Dedifferentiated amniotic fluid mesenchymal stem cell (primary cell): Measurements from ENCODE around the gene KLLN.
"Not testable (repeated sequence)": the region's sequence is repeated elsewhere in the genome, so short reads cannot be mapped to it uniquely, and the experiment has no call there.

Source experiments
- DNase-seq: peaks from one replicate; pipeline ENCODE4 v3.0.0-alpha.2; 2016; ENCODE audit errors: extremely low spot score

Gene KLLN

GRCh38 chr10:87866412-87866974 lies 3.2 kb upstream of the KLLN start:
- DNase-seq = no peak

GRCh38 chr10:87865241-87865881 lies 2.0 kb upstream of the KLLN start:
- no peak for DNase-seq

DNA sequence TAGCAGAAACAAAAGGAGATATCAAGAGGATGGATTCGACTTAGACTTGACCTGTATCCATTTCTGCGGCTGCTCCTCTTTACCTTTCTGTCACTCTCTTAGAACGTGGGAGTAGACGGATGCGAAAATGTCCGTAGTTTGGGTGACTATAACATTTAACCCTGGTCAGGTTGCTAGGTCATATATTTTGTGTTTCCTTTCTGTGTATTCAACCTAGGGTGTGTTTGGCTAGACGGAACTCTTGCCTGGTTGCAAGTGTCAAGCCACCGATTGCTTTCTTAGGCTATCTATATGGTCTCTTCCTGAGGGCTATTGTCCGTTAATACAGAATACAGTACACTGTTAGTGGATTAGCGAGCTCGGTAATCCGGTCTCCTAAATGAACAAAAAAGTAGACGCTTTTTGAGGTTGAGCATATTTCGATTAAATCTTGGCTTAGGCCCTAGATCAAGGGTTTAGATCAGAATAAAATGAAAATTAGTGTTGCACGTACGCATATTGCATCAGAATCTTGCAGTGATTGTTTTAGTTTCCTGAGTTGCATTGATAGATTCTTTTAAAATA lies 1.2 kb upstream of the KLLN start:
- no peak for DNase-seq

- not testable (repeated sequence) for DNase-seq
Observed at GRCh38 chr10:87863951-87864495, 690 bp upstream of the KLLN start.

DNA sequence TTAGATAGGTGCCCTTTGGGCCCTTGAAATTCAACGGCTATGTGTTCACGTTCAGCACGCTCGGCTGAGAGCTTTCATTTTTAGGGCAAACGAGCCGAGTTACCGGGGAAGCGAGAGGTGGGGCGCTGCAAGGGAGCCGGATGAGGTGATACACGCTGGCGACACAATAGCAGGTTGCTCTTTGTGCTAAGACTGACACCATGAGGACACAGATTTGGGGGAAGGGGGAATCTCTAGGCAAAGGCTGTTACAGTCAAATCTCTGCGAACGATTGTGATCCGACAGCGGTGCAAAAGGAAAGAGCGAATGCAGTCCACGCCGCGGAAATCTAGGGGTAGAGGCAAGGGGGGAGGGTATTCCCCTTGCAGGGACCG lies 667 bp downstream of the KLLN start:
- peak; percentile 34 for DNase-seq

GRCh38 chr10:87861953-87862678 lies 1.2 kb downstream of the KLLN start:
- peak; percentile 92 for DNase-seq

- DNase-seq = peak; percentile 45
Observed at GRCh38 chr10:87861566-87861952, 1.8 kb downstream of the KLLN start.

GRCh38 chr10:87860816-87861403 lies 2.4 kb downstream of the KLLN start:
- no peak for DNase-seq

- DNase-seq = peak; percentile 74
Observed at GRCh38 chr10:87860156-87860795, 3.1 kb downstream of the KLLN start.

DNA sequence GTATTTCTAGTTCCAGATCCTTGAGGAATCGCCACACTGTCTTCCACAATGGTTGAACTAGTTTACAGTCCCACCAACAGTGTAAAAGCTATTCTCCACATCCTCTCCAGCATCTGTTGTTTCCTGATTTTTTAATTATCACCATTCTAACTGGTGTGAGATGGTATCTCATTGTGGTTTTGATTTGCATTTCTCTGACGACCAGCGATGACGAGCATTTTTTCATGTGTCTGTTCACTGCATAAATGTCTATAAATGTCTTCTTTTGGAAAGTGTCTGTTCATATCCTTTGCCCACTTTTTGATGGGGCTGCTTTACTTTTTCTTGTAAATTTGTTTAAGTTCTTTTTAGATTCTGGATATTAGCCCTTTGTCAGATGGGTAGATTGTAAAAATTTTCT lies 7.7 kb downstream of the KLLN start:
- not testable (repeated sequence) for DNase-seq

GRCh38 chr10:87855247-87855646 lies 8.1 kb downstream of the KLLN start:
- DNase-seq = not testable (repeated sequence)

GRCh38 chr10:87852089-87852488 lies 11.2 kb downstream of the KLLN start:
- no peak for DNase-seq

DNA sequence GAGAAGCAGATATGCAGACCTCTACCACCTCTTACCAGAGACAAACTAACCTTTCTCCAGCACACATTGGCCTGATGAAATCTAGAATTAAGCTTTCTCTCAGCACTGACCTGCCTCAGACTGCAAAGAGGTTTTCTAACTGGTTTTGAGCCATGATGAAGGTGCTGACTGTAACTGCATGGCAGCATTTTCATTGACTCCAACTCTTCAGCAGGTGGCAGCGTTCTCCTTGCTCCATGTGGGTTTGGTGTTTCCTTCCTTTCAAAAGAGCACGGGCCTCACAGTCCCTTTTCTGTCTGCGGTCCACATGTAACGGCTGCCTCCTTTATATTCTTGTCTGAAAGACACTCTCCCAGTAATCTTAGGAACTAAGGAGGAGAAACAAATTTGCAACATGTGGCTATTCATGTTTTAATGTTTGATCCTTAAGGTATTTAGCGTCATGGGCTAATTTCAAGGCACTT lies 12.6 kb downstream of the KLLN start:
- peak; percentile 58 for DNase-seq

DNA sequence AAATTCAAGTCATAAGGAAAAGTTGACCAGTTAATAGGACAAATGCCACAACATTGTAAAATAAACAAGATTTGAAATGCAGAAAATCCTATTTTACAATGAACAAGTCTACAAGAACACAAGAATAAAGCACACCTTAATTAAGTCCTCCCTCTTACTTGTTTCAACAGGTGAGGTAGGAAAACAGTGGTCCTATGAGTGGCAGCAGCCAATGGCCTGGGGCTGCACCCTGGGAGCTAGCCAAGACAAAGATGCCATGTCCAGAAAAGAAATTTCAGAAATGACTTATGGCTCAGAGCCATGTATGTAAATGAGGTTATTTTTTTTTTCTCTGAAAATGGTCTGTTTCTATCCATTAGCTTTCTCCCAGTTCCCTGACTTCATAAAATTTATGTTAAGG lies 14.3 kb downstream of the KLLN start:
- DNase-seq = no peak

- DNase-seq = no peak
Observed at GRCh38 chr10:87847550-87847949, 15.8 kb downstream of the KLLN start.

DNA sequence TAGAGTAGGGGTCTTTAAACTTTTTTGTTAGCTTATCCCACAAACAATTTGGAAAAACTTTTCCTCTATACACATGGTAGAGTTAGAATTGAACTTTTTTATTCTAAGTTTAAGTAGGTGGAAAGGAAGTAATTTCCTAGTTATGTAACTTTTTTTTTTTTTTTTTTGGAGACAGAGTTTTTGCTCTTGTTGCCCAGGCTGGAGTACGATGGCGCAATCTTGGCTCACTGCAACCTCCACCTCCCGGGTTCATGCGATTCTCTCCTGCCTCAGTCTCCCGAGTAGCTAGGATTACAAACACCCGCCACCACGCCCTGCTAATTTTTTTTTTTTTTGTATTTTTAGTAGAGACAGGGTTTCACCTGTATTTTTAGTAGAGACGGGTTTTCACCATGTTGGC lies 16.6 kb downstream of the KLLN start:
- not testable (repeated sequence) for DNase-seq

DNA sequence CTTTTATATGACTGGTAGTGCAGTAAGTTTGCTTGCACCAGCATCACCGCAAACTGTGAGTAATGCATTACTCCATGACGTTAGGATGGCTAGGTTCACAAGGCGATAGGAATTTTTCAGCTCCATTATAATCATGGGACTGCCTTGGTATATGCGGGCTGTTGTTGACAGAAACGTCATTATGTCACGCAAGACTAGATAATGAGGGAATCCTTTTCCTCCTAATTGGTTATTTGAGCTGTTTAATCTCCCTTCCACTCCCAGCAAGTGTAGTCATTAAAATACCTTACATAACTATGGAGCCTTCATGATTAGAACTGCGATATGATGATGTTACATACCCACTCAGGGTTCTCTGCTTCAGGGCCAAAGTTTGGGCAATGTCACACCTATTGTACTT lies 17.3 kb downstream of the KLLN start:
- no peak for DNase-seq

GRCh38 chr10:87845624-87845998 lies 17.7 kb downstream of the KLLN start:
- DNase-seq = no peak

DNA sequence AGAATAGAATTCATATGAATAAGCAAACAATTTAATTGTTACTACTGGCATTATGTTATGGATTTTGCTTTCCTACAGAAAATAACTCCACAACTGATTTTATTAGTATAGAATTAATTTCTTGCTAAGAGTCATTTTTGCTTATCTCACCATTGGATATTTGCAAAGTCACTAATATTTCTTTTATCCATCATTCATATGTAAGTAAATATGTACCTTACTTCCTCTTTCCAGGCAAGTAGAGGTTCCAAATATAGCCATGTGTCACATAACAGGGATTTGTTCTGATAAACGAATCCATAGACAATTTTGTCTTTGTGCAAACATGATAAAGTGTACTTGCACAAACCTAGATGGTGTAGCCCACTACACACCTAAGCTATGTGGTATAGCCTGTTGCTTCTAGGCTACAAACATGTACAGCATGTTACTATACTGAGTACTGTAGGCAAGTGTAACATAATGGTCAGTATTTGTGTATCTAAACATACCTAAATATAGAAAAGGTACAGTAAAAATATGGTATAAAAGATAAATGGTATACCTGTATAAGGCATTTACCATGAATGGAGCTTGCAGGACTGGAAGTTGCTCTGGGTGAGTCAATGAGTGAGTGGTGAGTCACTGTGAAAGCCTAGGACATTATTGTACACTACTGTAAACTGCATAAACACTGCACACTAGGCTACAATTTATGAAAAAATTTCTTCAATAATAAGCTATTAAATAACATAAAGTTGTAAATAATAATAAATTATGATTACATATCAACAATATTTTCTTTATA lies 18.3 kb downstream of the KLLN start:
- no peak for DNase-seq

- no peak for DNase-seq
Observed at GRCh38 chr10:87843714-87844113, 19.6 kb downstream of the KLLN start.
